Measurements from ENCODE around the gene DIP2B.

The DIP2B gene

GRCh38 chr12:50551866-50552265 is 47.1 kb downstream of the DIP2B start:
- TF ChIP-seq GATA2 (IDR thresholded peaks at IDR 0.05; ENCODE audit: low read depth, low read length): no peak
- no peak for TF ChIP-seq GATA3 (IDR thresholded peaks at IDR 0.05; ENCODE audit: low read depth, low read length)

- TF ChIP-seq GATA2 (IDR thresholded peaks at IDR 0.05; ENCODE audit: low read depth, low read length) (no peak), GATA3 (IDR thresholded peaks at IDR 0.05; ENCODE audit: low read depth, low read length) (no peak)
These were observed 49.9 kb downstream of the DIP2B start for GRCh38 chr12:50554651-50555050.

- TF ChIP-seq GATA2 (IDR thresholded peaks at IDR 0.05; ENCODE audit: low read depth, low read length) (no peak), GATA3 (IDR thresholded peaks at IDR 0.05; ENCODE audit: low read depth, low read length) (no peak)
These were observed 50.7 kb downstream of the DIP2B start for GRCh38 chr12:50555471-50555885.

- TF ChIP-seq GATA3 (IDR thresholded peaks at IDR 0.05; ENCODE audit: low read depth, low read length): no peak
- no peak for TF ChIP-seq GATA2 (IDR thresholded peaks at IDR 0.05; ENCODE audit: low read depth, low read length)
These were observed 51.5 kb downstream of the DIP2B start for GRCh38 chr12:50556273-50556672.

- TF ChIP-seq GATA2 (IDR thresholded peaks at IDR 0.05; ENCODE audit: low read depth, low read length) (no peak), GATA3 (IDR thresholded peaks at IDR 0.05; ENCODE audit: low read depth, low read length) (no peak)
These were observed 52.6 kb downstream of the DIP2B start for GRCh38 chr12:50557421-50557820.

GRCh38 chr12:50558970-50559369 is 54.2 kb downstream of the DIP2B start:
- TF ChIP-seq GATA2 (IDR thresholded peaks at IDR 0.05; ENCODE audit: low read depth, low read length) (no peak), GATA3 (IDR thresholded peaks at IDR 0.05; ENCODE audit: low read depth, low read length) (no peak)

GRCh38 chr12:50562520-50563433 is 58.0 kb downstream of the DIP2B start:
- TF ChIP-seq GATA3 (IDR thresholded peaks at IDR 0.05; ENCODE audit: low read depth, low read length) (no peak), GATA2 (IDR thresholded peaks at IDR 0.05; ENCODE audit: low read depth, low read length) (no peak)

GRCh38 chr12:50563434-50563787 is 58.6 kb downstream of the DIP2B start:
- TF ChIP-seq GATA2 (IDR thresholded peaks at IDR 0.05; ENCODE audit: low read depth, low read length) (no peak), GATA3 (IDR thresholded peaks at IDR 0.05; ENCODE audit: low read depth, low read length) (no peak)

GRCh38 chr12:50564237-50564947 is 59.6 kb downstream of the DIP2B start:
- TF ChIP-seq GATA3 (IDR thresholded peaks at IDR 0.05; ENCODE audit: low read depth, low read length): no peak
- TF ChIP-seq GATA2 (IDR thresholded peaks at IDR 0.05; ENCODE audit: low read depth, low read length): no peak

- TF ChIP-seq GATA2 (IDR thresholded peaks at IDR 0.05; ENCODE audit: low read depth, low read length) (no peak), GATA3 (IDR thresholded peaks at IDR 0.05; ENCODE audit: low read depth, low read length) (no peak)
These were observed 60.1 kb downstream of the DIP2B start for GRCh38 chr12:50564948-50565297.

GRCh38 chr12:50566066-50566465 is 61.3 kb downstream of the DIP2B start:
- TF ChIP-seq GATA2 (IDR thresholded peaks at IDR 0.05; ENCODE audit: low read depth, low read length) (no peak), GATA3 (IDR thresholded peaks at IDR 0.05; ENCODE audit: low read depth, low read length) (no peak)

- TF ChIP-seq GATA3 (IDR thresholded peaks at IDR 0.05; ENCODE audit: low read depth, low read length) (no peak), GATA2 (IDR thresholded peaks at IDR 0.05; ENCODE audit: low read depth, low read length) (no peak)
These were observed 63.1 kb downstream of the DIP2B start for GRCh38 chr12:50567926-50568325.

GRCh38 chr12:50568338-50569091 is 63.7 kb downstream of the DIP2B start:
- no peak for TF ChIP-seq GATA2 (IDR thresholded peaks at IDR 0.05; ENCODE audit: low read depth, low read length)
- TF ChIP-seq GATA3 (IDR thresholded peaks at IDR 0.05; ENCODE audit: low read depth, low read length): no peak

GRCh38 chr12:50569321-50569720 is 64.5 kb downstream of the DIP2B start:
- TF ChIP-seq GATA3 (IDR thresholded peaks at IDR 0.05; ENCODE audit: low read depth, low read length) (no peak), GATA2 (IDR thresholded peaks at IDR 0.05; ENCODE audit: low read depth, low read length) (no peak)

All from SH-SY5Y (cell line).